HCEC 1CT (cell line): ENCODE results near the gene PACSIN1.
"Not testable (repeated sequence)": the region's sequence is repeated elsewhere in the genome, so short reads cannot be mapped to it uniquely, and the experiment has no call there.

Experiments used
- DNase-seq: peaks from one replicate; pipeline ENCODE4 v3.0.0-alpha.2; 2017

Gene PACSIN1

GRCh38 chr6:34459899-34460593 is 5.8 kb upstream of the PACSIN1 start:
- DNase-seq = peak; percentile 41

GRCh38 chr6:34460796-34461507 is 4.9 kb upstream of the PACSIN1 start:
- no peak for DNase-seq

GRCh38 chr6:34462010-34462409 is 3.9 kb upstream of the PACSIN1 start:
- DNase-seq = no peak

DNA sequence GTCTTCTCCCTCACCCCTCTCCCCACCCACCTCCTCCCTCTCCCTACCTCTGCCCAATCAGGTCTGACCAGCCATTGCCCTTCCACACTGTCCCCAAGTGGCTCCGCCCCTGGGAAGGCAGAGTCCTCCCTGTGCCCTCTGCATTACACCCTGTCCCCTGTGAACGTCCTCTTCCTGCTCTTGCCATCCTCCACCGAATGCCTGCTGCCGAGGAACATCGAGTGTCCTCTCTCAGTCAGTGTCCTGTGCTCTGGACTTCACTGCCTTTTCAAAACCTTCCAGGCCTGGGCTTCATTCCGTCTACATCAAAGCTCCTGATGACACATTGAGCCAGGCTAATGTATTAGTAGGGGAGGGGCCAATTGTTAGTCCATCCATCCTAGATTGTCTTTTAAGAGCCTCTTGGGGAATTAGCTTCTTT is 3.3 kb upstream of the PACSIN1 start:
- no peak for DNase-seq

DNA sequence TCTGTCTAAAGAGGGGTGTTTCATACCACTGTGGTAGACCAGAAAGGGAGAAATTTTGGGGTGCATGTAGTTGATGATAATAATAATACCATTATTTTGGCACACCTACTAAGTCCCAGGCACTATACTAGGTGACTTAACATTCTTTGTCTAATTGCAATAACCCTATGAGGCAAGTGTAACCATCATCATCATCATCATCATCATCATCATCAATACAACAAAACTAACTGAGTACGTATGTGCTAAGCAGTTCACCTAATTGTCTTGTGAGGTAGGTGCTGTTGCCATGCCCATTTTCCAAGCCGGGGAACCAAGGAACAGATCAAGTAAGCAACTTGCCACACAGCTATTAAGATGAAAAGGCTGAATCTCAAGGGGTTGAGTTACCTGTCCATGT is 2.6 kb upstream of the PACSIN1 start:
- no peak for DNase-seq

DNA sequence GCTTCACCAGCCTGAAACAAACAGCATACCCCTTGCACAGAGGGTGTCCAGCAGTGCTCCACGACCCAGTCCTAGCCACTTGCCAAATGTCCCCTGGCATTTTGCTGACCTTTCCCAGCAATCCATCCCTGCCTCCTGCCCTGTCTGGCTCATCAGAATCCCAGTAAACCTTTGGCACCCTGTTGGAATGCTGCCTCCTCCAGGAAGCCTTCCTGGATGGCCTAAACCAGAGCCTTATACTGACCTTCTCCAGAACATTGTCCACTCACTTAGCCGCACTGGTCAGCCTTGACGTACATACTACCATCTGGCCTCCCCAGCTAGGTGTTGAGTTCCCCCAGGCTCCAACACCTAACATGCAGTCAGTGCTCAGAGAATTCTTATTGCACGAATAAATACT is 2.0 kb upstream of the PACSIN1 start:
- no peak for DNase-seq

DNA sequence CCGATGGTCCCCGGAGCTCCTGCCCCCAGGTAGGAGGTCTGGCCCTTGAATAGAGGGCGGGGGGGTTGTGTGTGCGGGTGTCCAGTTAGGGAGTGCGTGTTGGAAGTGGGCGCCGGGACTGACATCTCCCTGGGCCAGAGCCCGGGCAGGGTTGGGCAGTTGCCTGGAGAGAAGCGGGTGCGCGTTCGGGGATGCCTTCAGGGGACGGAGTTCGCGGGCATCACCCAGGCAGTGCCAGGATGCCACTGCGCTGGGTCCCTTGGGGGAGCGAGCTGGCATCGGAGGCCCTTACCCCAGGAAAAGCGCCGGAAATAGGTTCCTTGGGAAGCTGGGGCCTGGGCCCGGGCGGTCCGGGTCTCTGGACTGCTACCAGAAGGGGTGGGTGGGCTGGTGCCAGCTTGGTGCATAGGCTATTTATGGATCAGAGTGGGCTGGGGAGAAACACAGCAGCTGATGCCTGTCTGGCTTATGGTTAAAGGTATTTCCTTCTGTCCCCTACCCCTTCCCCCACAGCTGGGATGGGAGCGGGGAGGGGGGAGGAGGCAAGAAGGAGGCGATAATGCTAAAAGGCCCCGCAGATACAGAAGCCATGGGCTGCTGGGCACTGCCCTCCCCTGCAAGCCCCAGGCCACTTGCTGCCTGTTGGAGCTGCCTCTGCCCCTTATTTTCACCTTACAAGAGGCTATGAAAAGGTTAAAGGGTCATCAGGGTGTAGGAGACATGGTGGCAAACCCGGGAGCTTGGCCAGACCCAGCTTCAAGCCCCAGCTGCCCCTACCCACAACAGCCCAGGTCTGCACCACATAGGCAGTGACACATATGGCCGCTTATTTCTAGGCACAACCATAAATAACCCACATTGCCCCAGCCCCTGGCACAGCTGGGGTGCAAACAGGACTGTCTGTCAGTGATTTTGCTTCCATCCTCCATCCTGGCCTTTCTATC is 638 bp downstream of the PACSIN1 start:
- no peak for DNase-seq

DNA sequence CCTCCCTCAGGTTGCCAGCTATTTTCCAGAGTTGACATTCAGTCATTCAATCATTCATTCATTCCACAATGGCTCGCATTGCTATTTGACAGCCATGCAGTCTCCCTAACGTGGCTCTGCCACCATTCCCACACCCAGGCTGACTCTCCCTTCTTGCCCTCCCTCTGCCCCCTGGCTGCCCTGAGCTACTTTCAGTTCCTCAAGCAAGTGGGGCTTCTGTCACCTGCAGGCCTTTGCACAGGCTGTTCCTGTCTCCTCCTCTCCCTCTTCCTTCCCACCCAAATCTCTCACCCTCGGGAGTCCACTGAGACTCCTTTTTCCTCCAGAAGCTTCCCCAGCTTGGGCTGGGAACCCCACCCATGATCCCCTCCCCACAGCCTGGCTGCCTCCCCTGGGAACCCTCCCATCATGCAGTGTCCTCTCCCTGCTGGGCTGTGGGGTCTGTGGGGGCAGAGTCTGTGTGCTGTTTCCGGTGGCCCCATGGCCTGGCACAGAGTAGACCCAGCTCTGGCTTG is 2.6 kb downstream of the PACSIN1 start:
- DNase-seq = no peak

- DNase-seq = no peak
Measured at GRCh38 chr6:34469499-34469898, 3.6 kb downstream of the PACSIN1 start.

DNA sequence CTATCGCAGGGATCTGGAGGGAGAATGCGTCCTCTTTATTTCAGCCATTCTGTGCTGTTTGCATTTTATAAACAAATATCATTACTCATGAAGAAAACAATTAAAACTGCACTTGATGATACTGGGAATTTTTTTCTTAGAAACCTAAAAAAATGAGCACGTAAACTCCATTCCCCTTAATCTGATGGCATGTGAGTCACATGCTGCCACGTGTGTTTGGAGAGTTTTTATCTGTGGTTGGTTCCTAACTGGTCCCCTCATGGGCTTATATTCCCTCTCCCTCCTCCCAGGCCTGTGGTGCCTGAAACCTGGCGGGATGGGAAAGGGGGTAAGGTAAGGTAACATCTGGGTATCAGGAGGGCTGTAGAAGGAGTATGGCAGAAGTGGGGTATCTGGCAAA is 6.5 kb downstream of the PACSIN1 start:
- no peak for DNase-seq

- no peak for DNase-seq
Measured at GRCh38 chr6:34473967-34474366, 8.1 kb downstream of the PACSIN1 start.

DNA sequence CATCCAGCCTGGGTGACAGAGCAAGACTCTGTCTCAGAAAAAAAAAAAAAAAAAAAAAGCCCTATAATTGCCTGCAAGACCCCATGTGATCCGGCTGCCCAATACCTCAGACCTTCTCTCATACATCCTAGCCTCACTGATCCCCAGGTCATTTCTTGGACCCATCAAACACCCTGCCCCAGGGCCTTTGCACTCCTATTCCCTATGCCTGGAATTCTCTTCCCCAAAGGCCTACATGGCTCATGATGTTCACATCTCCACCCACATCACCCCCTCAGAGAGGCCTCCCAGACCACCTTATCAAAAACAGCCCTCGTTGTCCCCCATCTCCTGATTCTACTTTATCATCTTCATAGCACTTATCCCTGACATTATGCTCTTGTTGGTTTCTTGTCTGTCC is 8.9 kb downstream of the PACSIN1 start:
- no peak for DNase-seq

- DNase-seq = peak; percentile 67
Measured at GRCh38 chr6:34475238-34475682, 9.4 kb downstream of the PACSIN1 start.

GRCh38 chr6:34475767-34476328 is 10.0 kb downstream of the PACSIN1 start:
- no peak for DNase-seq

DNA sequence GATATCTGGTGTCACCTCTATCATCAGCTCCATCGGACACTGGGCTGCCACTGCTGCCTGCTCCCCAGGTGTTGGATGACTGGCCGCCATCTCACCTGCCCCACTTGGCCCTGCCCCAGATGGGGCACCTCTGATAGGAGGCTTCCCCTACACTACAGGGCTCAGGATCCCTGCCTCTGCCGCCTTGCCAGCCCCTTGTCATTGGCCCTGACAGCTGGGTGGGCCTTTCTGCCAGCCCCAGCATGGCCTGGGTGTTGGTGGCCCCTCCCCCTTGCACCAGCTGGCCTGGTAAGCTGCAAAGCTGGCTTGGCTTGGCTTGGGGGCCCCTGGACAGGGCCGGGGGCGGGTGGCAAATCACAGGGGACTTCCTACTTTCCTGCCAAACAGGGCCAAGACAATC is 10.6 kb downstream of the PACSIN1 start:
- no peak for DNase-seq

DNA sequence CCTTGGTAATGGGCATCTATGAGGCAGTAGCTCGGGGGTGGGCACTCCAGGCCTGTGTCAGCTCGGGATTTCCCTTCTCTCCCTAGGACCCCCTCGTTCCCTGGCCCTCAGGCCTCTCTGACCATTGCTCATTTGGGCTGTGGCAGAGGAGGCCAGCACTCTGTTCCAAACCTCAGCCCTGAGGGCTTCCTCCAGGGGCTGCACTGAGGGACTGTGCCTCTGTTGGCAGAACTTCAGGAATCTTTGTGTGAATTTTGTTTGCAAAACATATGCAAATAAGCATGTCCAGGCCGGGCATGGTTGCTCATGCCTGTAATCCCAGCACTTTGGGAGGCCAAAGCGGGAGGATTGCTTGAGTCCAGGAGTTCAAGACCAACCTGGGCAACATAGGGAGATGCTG is 11.0 kb downstream of the PACSIN1 start:
- no peak for DNase-seq

GRCh38 chr6:34478796-34479195 is 12.9 kb downstream of the PACSIN1 start:
- no peak for DNase-seq

DNA sequence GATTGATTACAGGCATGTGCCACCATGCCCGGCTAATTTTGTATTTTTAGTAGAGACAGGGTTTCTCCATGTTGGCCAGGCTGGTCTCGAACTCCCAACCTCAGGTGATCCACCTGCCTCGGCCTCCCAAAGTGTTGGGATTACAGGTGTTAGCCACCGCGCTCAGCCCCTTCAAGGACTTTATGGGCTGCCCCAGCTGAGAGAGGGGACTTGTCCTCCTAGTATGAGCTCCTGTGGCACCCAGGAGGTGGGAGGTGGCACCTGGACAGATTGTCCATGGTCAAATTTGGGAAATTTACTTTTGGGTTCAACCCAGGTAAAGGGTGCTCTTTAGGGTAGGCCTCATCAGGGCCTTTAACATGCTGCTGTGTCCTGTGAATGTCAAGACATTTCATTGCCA is 17.9 kb downstream of the PACSIN1 start:
- DNase-seq = not testable (repeated sequence)

DNA sequence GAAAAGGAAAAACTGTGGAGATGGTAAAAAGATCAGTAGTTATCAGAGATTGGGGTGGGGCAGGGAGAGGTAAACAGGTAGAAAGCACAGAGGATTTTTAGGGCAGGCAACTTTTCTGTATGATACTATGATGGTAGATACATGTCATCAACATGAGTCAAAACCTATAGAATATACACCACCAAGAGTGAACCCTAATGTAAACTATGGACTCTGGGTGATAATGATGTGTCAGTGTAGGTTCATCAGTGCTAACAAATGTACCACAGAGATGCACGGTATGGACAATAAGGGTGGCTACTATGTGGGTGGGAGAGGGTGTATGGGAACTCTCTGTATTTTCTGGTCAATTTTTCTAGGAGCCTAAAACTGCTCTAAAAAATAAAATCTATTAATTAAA is 18.5 kb downstream of the PACSIN1 start:
- no peak for DNase-seq

GRCh38 chr6:34484899-34485298 is 19.0 kb downstream of the PACSIN1 start:
- no peak for DNase-seq

DNA sequence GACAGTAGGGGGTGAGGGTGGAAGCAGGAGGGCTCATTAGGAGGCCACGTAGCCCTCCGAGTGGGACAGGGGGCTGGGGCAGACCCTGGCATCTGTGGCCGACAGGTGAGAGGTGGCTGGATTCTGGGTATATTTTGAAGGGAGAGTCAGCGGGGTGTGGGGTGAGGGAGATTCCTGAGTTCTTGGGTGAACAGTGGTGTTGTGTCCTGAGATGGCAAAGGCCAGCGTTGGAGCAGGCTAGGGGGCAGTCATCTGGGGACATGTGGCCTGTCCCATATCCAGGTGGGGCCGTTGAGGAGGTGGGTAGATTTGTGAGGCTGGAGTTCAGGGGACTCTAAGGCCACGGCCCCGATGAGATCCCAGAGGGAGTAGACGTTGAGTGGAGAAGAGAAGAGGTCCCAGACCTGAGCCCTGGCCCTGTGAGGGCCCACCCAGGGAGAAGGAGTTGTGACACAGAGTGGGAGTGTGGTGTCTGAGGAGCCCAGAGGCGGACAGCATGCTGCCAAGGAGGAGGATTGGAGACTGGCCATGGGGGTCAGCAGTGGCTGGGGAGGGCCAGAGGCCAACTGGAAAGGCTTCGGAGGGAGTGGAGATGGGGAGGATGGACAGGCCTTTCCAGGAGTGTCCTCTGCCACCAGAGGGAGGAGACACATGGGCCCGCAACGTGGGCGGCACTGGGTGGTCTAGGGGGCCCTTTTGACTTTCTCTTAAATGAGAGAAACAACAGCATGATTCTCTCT is 19.6 kb downstream of the PACSIN1 start:
- DNase-seq = no peak

DNA sequence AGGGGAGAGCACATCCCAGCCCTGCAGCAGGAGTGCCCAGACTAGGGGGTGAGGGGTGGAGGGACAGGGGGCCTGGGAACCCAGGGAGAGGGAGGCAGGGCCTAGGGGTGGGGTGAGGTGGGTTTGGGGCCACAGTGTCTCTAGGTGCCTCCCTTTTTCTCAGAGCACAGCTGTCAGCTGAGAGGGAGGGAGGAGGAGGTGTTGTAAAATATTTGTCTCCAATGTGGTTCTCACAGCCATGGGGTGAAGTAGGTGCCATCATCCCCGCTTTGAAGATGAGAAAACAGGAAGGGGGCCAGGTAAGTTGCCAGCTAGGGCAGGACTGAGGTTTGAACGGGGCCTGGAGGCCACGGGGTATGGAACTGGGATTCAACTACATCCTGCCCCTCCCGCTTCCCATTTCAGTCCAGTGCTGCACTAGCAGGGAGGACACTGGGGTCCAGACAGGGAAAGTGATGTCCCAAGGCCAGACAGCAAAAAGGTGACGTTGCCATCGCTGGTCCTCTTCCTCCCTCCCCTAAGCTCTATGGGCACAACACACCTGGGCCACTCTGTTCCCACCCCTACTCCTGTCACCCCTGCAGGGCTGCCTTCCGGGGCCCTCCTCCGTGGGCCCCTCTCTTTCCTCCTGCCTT is 20.3 kb downstream of the PACSIN1 start:
- no peak for DNase-seq
